ENCODE measurements around the gene ZNF32. TPM values are rescaled to one million over a fixed set of nuclear protein-coding genes. Genes with fewer than 3 reads are reported as not detected.

Gene ZNF32
- 10 to 100 TPM; 22.9 to 23.4 TPM for total RNA-seq

DNA sequence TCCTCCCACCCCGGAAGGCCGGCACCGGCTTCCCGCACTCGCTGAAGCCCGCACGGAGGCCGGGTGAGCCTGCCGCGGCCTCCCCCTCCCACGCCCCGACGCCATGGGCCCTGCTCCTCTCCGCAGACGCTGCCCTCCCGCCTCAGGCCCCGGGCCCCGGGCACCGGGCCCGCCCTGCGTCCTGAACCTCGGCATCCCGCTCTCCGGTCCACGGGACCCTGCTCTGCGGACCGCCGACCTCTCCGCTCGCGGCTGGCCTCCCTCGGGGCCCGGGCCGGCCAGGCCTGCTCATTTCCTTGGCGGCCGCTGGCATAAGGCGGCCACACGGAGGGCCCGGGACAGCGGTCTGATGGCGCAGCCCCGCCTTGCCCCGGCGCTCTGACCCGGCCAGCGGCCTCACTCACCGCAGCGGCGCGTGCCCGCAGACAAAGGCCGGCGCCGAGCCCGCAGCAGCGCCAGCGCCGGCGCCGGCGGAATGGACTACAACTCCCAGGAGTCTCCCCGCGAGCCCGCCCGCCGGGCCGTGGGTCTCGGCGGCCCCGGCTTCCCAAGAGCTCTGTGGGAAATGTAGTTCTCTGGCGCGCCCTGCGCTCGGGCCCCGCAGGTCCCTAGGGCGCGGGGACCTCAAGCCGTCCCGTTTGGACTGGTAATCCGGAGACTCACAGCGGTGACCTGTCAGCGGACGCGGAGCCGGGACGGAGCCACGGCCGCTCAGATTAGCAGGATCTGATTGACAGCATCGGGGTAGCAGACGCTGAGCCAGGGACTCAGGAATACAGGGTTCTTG, at the start of gene ZNF32:
Gene ZNF32, minus strand, starts transcription at position 484 of the 787 bp plus-strand sequence. CDS start 2,748 bp downstream, outside the sequence.

DNA sequence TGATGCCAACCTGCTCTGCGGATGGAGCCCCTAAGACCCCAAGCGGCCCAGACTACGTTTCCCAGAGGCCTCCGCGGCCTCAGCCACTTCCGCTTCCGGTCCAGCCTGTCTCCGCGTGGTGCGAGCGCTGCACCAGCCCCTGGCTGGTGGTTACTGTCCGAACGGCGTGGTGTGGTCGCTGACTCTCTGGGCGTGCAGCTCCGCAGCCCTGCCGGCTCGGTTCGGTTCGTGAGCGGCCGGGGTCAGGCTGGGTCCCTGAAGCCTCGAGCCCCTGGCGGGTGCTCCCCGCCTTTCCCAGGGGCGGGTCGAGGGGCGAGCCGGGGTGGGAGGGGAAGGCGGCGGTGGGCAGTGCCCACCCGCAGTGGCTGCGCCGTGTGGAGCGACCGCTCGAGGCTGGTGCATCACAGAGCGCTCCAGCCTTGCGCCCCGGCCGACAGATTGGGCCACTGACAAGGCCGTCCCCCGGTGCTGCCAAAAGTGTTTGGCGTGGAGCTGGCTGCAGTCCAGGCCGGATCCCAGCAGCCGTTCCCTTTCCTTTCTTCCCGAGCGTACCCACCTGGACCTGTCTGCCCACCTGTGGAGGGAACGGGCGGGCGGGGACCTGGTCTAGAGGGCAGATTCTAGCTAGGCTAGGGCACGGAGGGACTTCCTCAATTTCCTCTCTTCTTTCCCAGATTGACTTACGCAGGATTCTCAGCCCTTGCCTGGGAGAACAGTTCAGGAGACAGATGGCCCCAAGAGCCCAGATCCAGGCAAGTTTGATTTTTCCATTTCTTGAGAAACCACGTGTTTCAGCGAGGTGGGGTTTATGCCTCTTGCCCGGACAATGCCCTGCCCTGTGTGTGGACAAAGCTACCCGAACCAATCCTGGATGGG, 42.1 kb downstream of the ZNF32 start, which contains the start of gene ZNF485:
Gene ZNF485, plus strand, starts transcription at position 116 of the 876 bp plus-strand sequence. Its CDS starts 613 bp downstream, at position 729.

Other genes with a start within 250 kb of the ZNF32 start
- 100 to 1,000 TPM; 439 to 457 TPM for gene HNRNPF, start 239.7 kb downstream of the ZNF32 start, total RNA-seq
- gene ZNF487, start 211.8 kb downstream of the ZNF32 start, total RNA-seq, result 1 to 10 TPM; 6.1 to 7.7 TPM
- gene ZNF239, start 74.3 kb downstream of the ZNF32 start, total RNA-seq, result under 1 TPM; 0.79 to 0.93 TPM
- gene ZNF485, start 42.4 kb downstream of the ZNF32 start, total RNA-seq, result 1 to 10 TPM; 6.0 to 6.5 TPM

Measured in activated naive CD4-positive, alpha-beta T cell treated with anti-CD3 and anti-CD28 coated beads, Interleukin-2, amount 10 ng/mL, durations not matched to agents 5 hours and 36 hours (primary cell).